GM21423 (cell line): ENCODE data around the gene BRAF.
"Not testable (repeated sequence)": the region's sequence is repeated elsewhere in the genome, so short reads cannot be mapped to it uniquely, and the experiment has no call there.

Source experiments
- ATAC-seq: cut with Tn5 transposase; IDR thresholded peaks from one replicate; pipeline ENCODE4 v1.9.1; 2021; ENCODE audit warnings: mild to moderate bottlenecking, moderate library complexity; ENCODE audit not compliant: unreplicated experiment

The BRAF gene

DNA sequence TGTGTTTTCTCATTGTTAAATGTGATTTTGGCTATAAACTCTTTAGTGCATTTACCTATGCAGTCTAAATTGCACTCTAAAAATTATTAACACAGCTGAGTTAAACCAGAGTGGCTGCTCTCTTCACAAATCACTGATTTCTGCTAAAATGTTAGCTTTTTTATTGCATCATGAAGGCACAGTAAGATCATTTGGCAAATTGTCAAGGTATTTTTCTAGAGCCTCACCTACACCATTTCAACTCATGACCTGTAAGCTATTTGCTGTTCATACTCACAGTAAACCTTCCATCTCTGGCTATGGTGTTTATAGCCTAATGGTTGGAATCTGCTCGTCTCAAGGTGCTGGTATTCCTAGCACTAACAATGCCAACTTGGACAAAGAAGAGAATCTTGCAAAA, 202.5 kb downstream of the BRAF start:
- ATAC-seq = no peak

GRCh38 chr7:140719721-140720120, 205.0 kb downstream of the BRAF start:
- ATAC-seq = no peak

DNA sequence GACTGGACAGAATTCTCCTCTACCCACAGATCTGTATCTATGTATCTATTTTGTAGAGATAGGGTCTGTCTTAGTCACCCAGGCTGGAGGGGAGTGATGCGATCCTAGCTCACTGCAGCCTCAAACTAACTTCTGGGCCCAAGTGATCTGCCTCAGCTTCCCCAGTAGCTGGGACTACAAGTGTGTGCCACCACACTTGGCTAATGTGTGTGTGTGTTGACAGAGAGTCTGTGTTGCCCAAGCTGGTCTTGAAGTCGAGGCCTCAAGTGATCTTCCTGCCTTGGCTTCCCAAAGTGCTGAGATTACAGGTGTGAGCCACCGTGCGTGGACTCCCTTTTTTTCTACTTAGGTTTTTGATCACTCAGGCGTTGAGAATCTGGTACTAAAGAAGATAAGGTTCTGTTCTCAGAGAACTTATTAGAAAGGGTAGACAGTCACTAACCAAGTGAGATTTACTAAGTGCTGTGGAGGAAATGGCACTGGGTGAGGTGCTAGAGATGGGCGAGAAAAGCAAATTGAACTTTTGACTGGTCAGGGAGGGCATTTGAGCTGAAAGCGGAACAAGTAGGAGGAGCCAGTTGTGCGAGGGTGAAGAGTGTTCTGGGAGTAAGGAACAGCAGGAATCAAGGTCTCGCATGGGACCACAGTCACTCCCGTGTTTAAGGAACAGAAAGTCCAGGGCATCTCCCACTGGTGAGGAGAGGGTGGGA, 210.2 kb downstream of the BRAF start:
- ATAC-seq = no peak

DNA sequence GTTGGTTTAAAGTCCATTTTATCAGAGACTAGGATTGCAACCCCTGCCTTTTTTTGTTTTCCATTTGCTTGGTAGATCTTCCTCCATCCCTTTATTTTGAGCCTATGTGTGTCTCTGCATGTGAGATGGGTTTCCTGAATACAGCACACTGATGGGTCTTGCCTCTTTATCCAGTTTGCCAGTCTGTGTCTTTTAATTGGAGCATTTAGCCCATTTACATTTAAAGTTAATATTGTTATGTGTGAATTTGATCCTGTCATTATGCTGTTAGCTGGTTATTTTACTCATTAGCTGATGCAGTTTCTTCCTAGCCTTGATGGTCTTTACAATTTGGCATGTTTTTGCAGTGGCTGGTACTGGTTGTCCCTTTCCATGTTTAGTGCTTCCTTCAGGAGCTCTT, 212.3 kb downstream of the BRAF start:
- ATAC-seq = not testable (repeated sequence)

DNA sequence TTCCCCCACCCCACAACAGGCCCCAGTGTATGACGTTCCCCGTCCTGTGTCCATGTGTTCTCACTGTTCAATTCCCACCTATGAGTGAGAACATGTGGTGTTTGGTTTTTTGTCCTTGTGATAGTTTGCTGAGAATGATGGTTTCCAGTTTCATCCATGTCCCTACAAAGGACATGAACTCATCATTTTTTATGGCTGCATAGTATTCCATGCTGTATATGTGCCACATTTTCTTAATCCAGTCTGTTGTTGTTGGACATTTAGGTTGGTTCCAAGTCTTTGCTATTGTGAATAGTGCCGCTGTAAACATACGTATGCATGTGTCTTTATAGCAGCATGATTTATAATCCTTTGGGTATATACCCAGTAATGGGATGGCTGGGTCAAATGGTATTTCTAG, 216.0 kb downstream of the BRAF start:
- ATAC-seq = not testable (repeated sequence)

DNA sequence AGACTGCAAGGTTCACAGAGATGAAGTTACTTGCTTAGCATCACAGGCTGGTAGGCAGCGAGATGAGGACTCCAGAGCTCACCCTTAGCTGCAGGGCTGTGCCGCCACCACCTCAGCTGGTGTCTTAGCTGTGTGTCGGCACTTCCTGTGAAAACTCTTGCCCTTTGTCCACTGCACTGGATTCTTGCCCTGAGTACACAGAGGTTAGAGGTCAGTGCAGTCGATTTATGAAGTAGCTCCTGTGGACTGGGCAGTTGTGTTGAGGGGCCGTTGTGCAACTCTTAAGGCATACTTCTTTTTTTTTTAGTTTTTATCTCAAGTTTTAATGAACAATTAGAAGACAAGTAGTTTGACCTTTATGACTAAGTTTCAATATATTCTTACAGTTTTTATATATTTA, 217.6 kb downstream of the BRAF start:
- no peak for ATAC-seq

DNA sequence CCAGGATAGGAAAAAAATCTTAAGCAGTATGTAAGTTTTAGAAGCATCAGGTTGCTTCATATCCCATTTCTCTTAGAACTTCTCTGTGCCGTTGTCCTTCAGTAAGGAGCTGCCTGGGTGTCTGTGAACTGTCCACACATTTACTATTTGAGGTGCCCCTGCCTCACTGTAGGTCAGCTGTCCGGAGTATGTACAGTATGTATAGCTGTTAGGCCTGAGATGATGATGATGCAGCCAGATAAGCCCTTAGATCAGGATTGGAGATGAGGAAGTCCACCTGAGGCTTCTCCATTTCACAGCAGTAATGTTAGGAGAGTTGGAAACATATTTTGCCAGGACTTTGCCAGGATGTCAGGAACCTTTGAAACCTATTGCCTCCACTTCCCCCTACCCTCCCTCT, 220.5 kb downstream of the BRAF start:
- no peak for ATAC-seq

- no peak for ATAC-seq
Observed at GRCh38 chr7:140702774-140703173, 222.0 kb downstream of the BRAF start.

DNA sequence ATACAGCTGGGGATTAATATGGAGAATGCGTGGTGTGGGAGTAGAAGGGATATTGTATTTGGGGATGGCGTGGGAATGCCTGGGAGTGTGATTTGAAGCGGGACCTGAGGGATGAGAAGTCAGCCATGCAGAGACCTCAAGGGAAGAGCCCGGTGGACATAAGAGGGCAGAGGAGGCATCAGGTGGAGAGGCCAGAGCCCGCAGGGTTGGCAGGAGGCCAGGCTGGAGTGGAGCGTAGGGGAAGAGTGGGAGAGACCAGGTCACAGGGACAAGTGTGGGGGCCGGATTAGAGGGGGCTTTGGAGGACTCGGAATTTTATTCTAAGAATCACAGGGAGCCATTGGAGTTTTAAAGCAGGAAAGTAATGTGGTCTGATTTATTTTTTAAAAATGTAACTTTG, 226.3 kb downstream of the BRAF start:
- ATAC-seq = no peak

- ATAC-seq = no peak
Observed at GRCh38 chr7:140697447-140698143, 227.1 kb downstream of the BRAF start.

DNA sequence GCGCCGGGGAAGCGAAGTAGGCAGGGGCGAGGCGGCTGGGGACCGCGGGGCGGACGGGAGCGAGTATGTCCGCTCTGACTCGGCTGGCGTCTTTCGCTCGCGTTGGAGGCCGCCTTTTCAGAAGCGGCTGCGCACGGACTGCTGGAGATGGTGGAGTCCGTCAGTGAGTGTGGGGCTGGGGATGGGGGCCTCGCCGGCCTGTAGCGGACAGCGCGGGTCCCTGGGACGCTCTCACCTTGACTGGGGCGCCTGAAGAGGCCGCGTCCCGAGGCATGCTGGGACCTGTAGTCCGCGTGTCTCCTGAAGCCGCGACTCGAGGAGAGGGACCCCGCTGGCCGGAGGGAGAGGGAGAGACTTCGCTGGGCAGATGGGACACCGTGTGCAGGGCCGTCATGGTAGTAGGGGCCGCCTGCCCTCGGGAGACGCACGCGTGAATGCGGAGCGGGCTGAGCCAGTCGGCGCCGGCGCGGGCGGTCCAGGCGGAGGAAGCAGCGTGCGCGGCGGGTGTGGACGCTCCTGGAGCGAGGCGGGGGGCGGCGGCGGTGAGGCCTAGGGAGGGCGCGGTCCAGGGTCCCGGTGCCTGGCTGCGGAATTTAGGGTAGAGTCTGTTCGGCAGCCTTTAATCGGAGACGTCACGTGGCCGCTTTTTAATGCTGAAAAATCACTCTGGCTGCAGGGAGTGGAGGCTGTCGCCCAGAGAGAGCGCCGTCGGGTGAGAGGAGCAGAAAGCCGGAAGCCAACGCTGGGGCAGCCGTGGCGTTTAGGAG, 227.9 kb downstream of the BRAF start, which contains the start of gene NDUFB2:
Gene NDUFB2, plus strand, starts transcription at position 29 of the 767 bp plus-strand sequence. Its CDS starts 37 bp downstream, at position 66.
- ATAC-seq = peak; percentile 92

DNA sequence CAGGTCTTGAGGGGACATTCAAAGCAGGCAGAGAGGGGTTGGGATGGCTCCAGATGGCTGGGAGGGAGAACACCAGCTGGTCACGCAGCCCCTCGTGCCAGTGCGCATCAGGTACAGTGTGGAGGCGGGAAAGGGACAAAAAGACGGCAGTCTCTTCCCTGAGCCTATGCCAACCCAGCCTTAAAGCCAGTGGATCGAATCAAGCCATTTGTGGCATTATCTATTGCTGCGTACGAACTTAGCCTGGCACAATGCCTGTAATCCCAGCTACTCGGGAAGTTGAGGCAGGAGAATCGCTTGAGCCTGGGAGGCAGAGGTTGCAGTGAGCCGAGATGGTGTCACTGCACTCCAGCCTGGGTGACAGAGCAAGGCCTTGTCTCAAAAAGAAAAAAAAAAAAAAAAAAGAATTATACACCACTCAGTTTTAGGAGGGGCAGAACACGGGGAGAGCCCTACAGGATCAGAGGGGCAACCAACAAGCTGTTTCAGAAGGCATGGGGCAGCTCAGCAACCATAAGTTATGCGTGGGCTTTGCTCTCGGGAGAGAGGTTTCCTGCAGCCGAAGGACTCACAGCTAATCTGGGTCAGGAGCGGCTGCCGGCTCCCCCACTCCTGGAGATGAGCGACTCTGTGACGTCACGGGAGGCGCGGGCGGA, 228.6 kb downstream of the BRAF start:
- no peak for ATAC-seq

DNA sequence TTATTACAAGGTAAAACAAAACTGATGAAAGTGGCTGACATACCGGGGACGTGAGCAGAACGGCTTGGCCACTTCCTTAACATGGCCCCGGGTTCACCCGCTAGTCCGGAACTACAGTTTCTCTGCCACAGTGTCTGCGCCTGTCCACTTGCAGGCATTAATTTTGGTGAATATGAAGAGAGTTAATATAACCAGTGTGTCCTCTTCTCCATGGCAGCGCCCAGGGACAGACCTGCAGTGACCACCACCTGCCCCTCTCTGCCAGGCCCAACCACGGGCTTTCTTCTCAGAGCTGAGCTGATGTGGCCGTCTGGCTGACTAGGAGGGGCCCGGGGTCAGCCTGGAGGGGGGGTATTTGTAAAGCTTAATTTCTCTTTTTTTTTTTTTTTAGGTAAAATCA, 229.3 kb downstream of the BRAF start:
- no peak for ATAC-seq

DNA sequence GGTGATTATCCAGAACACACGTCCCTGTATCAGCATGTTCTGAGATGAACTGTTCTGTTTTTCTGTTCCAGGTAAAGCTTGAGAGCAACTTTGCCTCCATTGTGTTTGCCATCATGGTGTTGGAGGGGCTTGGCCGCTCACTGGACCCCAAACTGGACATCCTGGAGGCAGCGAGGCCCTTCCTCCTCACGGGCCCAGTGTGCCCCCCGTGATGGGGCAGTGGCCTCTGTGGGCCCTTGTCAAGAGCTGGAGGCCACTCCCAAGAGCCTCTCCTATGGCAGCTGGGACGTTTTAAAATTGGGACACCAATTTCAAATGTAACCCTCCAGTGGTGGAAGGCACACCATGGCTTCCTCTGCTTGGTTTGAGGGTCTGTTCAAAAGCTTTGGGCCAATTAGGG, 230.1 kb downstream of the BRAF start:
- no peak for ATAC-seq

- not testable (repeated sequence) for ATAC-seq
Observed at GRCh38 chr7:140693849-140694248, 230.9 kb downstream of the BRAF start.

GRCh38 chr7:140691376-140692045, 233.2 kb downstream of the BRAF start:
- ATAC-seq = no peak

GRCh38 chr7:140689199-140690152, 235.3 kb downstream of the BRAF start:
- no peak for ATAC-seq

DNA sequence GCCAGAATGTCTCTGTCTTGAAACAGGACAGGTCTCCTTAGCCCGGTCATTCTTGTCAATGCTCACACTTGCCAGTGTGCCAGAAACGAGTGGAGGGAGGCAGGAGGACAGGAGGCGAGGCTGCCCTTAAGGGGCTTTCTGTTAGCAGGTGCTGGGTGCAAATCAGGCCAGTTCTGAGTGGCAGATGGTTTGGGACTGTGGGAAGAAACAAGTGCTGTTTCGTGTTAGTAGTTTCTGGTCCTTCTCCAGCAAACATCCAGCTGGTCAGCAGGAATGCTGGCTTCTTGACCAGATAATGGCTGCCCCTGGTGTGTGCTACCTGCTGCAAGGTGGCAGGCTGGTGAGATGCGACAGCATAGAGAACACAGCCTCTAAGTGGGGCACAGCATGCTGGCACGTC, 236.4 kb downstream of the BRAF start:
- ATAC-seq = no peak

DNA sequence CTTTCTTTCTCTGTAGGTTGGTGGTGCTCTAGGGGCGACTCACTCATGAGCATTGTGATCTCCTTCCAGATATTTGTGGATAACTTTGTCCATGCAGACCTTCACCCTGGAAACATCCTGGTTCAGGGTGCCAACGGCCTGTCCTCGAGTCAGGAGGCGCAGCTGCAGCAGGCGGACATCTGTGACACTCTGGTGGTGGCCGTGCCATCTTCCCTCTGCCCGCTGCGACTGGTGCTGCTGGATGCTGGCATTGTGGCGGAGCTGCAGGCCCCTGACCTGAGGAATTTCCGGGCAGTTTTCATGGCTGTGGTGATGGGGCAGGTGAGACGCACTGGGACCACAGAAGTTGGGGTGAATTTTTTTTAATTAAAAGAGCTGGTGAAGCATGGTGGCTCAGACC, 237.8 kb downstream of the BRAF start:
- no peak for ATAC-seq
